ENCODE measurements around the gene ELF5. TPM values are rescaled to one million over a fixed set of nuclear protein-coding genes. Genes with fewer than 3 reads are reported as not detected.

Gene ELF5
- total and polyA plus RNA-seq, 2 donors (not counting 1 experiment from before 2014, with no cell fraction given): not detected

GRCh38 chr11:34490304-34490703, 23.3 kb downstream of the ELF5 start:
- no peaks in the 10 kb centered on the region for H3K79me2 ChIP-seq (ENCODE audit: control insufficient read depth, insufficient read depth, low read length)
- intact Hi-C loops (cut with micrococcal nuclease): loop anchor here (5.0 kb wide), 2 partner anchors 133 to 683 kb away; partner anchors contain the start of gene ABTB2
- no peak overlapping the region for H3K4me3 Mint-ChIP-seq
- H3K27ac Mint-ChIP-seq: no peak overlapping the region
- ChIA-PET POLR2A (no interaction called here), CTCF (interaction anchor here (0.9 to 1.0 kb wide), 3 partner anchors 124 to 683 kb away, joined by 3 to 6 read pairs (median 3); no protein-coding TSS in a partner anchor)
- H3K4me1 ChIP-seq (ENCODE audit: control insufficient read depth in 2 of 2, insufficient read depth in 2 of 2, low read length in 2 of 2): no peaks in the 10 kb centered on the region
- DNase-seq (no peak), ATAC-seq (ENCODE audit: low read depth) (no peak)
- no CpG with 5 or more reads among the region's 2 CpGs for WGBS (ENCODE audit: insufficient coverage)
- H3K36me3 ChIP-seq (replicated peaks in 1 of 2; ENCODE audit: control extremely low read depth in 1 of 2, control insufficient read depth in 1 of 2, extremely low read depth in 1 of 2, insufficient read depth in 2 of 2, low read length in 1 of 2): no peaks in the 10 kb centered on the region
- no peak overlapping the region for H3K9ac ChIP-seq (ENCODE audit: low read length)
- H3K27me3 ChIP-seq (replicated peaks in 1 of 4; ENCODE audit: control extremely low read depth in 1 of 4, control insufficient read depth in 3 of 4, insufficient read depth in 4 of 4, low read length in 3 of 4): no peaks in the 10 kb centered on the region
- no peak overlapping the region for H2AFZ ChIP-seq (ENCODE audit: insufficient read depth, low read depth, low read length, poor library complexity, severe bottlenecking)
- no peak for TF ChIP-seq CTCF (IDR thresholded peaks at IDR 0.05)
- no peak for TF ChIP-seq EZH2 (IDR thresholded peaks at IDR 0.05; ENCODE audit: borderline replicate concordance, insufficient read depth, low read depth, low read length, poor library complexity, severe bottlenecking)
- no peaks in the 10 kb centered on the region for H3K9me3 Mint-ChIP-seq (ENCODE audit: insufficient read depth)
- no peak overlapping the region for H3K4me3 ChIP-seq (ENCODE audit: control extremely low read depth in 1 of 5, extremely low read depth in 1 of 5, insufficient read depth in 1 of 5, low read depth in 2 of 5, low read length in 4 of 5)
- no peak overlapping the region for H3K4me2 ChIP-seq (replicated peaks; ENCODE audit: low read depth, low read length, poor library complexity, severe bottlenecking)
- peaks cover 4% of the 10 kb centered on the region for H3K27me3 Mint-ChIP-seq
- H3K4me1 Mint-ChIP-seq: no peaks in the 10 kb centered on the region
- H4K20me1 ChIP-seq (ENCODE audit: control insufficient read depth, insufficient read depth, low read length, poor library complexity, severe bottlenecking): no peaks in the 10 kb centered on the region
- no peaks in the 10 kb centered on the region for H3K9me3 ChIP-seq (ENCODE audit: control extremely low read depth in 1 of 3, control insufficient read depth in 2 of 3, insufficient read depth in 1 of 3, low read length in 2 of 3)
- H3K27ac ChIP-seq (ENCODE audit: low read length in 2 of 2): no peak overlapping the region

GRCh38 chr11:34488855-34489557, 24.6 kb downstream of the ELF5 start:
- Histone ChIP-seq H3K9ac (ENCODE audit: low read length) (no peak overlapping the region), H3K27me3 (replicated peaks in 1 of 4; ENCODE audit: control extremely low read depth in 1 of 4, control insufficient read depth in 3 of 4, insufficient read depth in 4 of 4, low read length in 3 of 4) (no peaks in the 10 kb centered on the region), H3K27ac (ENCODE audit: low read length in 2 of 2) (no peak overlapping the region), H3K36me3 (replicated peaks in 1 of 2; ENCODE audit: control extremely low read depth in 1 of 2, control insufficient read depth in 1 of 2, extremely low read depth in 1 of 2, insufficient read depth in 2 of 2, low read length in 1 of 2) (no peaks in the 10 kb centered on the region), H4K20me1 (ENCODE audit: control insufficient read depth, insufficient read depth, low read length, poor library complexity, severe bottlenecking) (no peaks in the 10 kb centered on the region), H3K79me2 (ENCODE audit: control insufficient read depth, insufficient read depth, low read length) (no peaks in the 10 kb centered on the region), H3K4me2 (replicated peaks; ENCODE audit: low read depth, low read length, poor library complexity, severe bottlenecking) (no peak overlapping the region), H3K4me3 (ENCODE audit: control extremely low read depth in 1 of 5, extremely low read depth in 1 of 5, insufficient read depth in 1 of 5, low read depth in 2 of 5, low read length in 4 of 5) (no peak overlapping the region), H3K9me3 (ENCODE audit: control extremely low read depth in 1 of 3, control insufficient read depth in 2 of 3, insufficient read depth in 1 of 3, low read length in 2 of 3) (no peaks in the 10 kb centered on the region), H3K4me1 (ENCODE audit: control insufficient read depth in 2 of 2, insufficient read depth in 2 of 2, low read length in 2 of 2) (no peaks in the 10 kb centered on the region), H2AFZ (ENCODE audit: insufficient read depth, low read depth, low read length, poor library complexity, severe bottlenecking) (no peak overlapping the region)
- WGBS (ENCODE audit: insufficient coverage): 86% methylated on average over 11 of the region's 12 CpGs
- Mint-ChIP-seq H3K9me3 (ENCODE audit: insufficient read depth) (no peaks in the 10 kb centered on the region), H3K27ac (no peak overlapping the region), H3K27me3 (peaks cover 4% of the 10 kb centered on the region), H3K4me1 (no peaks in the 10 kb centered on the region), H3K4me3 (no peak overlapping the region)
- ChIA-PET POLR2A (no interaction called here), CTCF (interaction anchor here (0.7 to 2.3 kb wide), 5 partner anchors 22 to 653 kb away, joined by 3 to 8 read pairs (median 3); partner anchors contain the start of gene ELF5)
- ATAC-seq (ENCODE audit: low read depth): no peak
- intact Hi-C loops (cut with micrococcal nuclease): no loop called here
- DNase-seq: no peak
- no peak for TF ChIP-seq EZH2 (IDR thresholded peaks at IDR 0.05; ENCODE audit: borderline replicate concordance, insufficient read depth, low read depth, low read length, poor library complexity, severe bottlenecking)
- TF ChIP-seq CTCF (IDR thresholded peaks at IDR 0.05): no peak
